Measurements from ENCODE around the gene GAL. TPM values are rescaled to one million over a fixed set of nuclear protein-coding genes. Genes with fewer than 3 reads are reported as not detected.

The GAL gene
- total RNA-seq, 4 donors from 2014 or later = 2.9 to 10.6 (median 4.7) TPM; not detected in 1

DNA sequence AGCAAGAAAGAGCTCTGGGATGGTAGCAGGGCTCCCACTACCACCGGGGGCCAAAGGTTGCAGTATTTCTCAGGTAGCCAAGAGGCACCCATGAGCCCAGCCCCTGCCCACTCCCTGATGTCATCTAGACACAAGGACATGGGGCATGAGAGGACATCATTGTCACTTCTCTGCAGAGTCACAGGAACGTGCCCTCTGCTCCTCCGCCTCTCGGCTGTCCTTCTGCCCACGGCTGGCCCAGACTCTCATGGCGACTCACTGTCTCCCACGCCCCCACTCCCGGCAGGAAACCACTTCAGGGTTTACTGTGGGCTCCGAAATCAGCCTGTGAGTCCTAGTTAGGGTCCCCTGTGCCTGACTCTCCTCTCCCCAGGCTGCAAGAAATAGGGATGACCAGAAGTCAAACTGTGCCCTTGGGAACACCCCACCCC, 1.8 kb upstream of the GAL start:
- Histone ChIP-seq H3K9me3 (no peaks in the 10 kb centered on the region), H3K36me3 (no peaks in the 10 kb centered on the region), H3K4me3 (no peak overlapping the region), H3K27me3 (peaks cover 43% of the 10 kb centered on the region), H3K27ac (no peak overlapping the region), H3K4me1 (peaks cover 0 to 20% (median 17%) of the 10 kb centered on the region in 3 donors)
- TF ChIP-seq POLR2A (IDR thresholded peaks at IDR 0.05) = no peak
- TF ChIP-seq, protein P1, sequence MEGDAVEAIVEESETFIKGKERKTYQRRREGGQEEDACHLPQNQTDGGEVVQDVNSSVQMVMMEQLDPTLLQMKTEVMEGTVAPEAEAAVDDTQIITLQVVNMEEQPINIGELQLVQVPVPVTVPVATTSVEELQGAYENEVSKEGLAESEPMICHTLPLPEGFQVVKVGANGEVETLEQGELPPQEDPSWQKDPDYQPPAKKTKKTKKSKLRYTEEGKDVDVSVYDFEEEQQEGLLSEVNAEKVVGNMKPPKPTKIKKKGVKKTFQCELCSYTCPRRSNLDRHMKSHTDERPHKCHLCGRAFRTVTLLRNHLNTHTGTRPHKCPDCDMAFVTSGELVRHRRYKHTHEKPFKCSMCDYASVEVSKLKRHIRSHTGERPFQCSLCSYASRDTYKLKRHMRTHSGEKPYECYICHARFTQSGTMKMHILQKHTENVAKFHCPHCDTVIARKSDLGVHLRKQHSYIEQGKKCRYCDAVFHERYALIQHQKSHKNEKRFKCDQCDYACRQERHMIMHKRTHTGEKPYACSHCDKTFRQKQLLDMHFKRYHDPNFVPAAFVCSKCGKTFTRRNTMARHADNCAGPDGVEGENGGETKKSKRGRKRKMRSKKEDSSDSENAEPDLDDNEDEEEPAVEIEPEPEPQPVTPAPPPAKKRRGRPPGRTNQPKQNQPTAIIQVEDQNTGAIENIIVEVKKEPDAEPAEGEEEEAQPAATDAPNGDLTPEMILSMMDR (IDR thresholded peaks at IDR 0.05) = no peak
- TF ChIP-seq POLR2AphosphoS5 (IDR thresholded peaks at IDR 0.05) = no peak
- no peak for TF ChIP-seq EP300 (IDR thresholded peaks at IDR 0.05)
- no peak for ATAC-seq
- 89% methylated on average over 1 of the region's 9 CpGs; no CpG with 5 or more reads in 1 of the 2 donors for WGBS, 2 donors (ENCODE audit: low coverage in 1 of 2)

DNA sequence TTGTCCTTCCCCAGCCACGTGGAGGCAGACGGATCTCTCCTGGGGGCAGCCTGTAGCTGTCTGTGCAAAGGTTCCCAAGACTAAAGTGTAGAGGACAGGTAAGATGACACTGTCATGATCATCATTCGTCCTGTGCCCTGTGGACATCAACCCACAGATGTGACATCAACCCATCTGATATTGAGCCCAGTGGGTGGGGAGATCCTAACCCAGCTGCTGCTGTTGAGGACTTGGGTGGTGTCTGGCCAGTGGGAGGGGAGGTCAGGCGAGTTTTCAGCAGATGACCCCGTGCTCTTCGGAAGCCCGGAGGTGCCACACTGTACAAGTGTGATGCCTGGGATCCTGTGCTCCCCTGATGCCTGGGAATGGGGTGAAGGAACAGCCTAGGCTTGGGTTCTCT, 1.2 kb upstream of the GAL start:
- H3K4me1 ChIP-seq = peaks cover 0 to 17% (median 13%) of the 10 kb centered on the region in 3 donors
- ATAC-seq = no peak
- no peaks in the 10 kb centered on the region for H3K36me3 ChIP-seq
- TF ChIP-seq EP300 (IDR thresholded peaks at IDR 0.05) = no peak
- TF ChIP-seq, protein P1 (IDR thresholded peaks at IDR 0.05) = no peak
- no peak for TF ChIP-seq POLR2AphosphoS5 (IDR thresholded peaks at IDR 0.05)
- no peak for TF ChIP-seq POLR2A (IDR thresholded peaks at IDR 0.05)
- 73 to 87% methylated on average over 3 of the region's 7 CpGs for WGBS, 2 donors (ENCODE audit: low coverage in 1 of 2)
- H3K9me3 ChIP-seq = no peaks in the 10 kb centered on the region
- H3K27me3 ChIP-seq = peaks cover 49% of the 10 kb centered on the region
- no peak overlapping the region for H3K27ac ChIP-seq
- H3K4me3 ChIP-seq = no peak overlapping the region

DNA sequence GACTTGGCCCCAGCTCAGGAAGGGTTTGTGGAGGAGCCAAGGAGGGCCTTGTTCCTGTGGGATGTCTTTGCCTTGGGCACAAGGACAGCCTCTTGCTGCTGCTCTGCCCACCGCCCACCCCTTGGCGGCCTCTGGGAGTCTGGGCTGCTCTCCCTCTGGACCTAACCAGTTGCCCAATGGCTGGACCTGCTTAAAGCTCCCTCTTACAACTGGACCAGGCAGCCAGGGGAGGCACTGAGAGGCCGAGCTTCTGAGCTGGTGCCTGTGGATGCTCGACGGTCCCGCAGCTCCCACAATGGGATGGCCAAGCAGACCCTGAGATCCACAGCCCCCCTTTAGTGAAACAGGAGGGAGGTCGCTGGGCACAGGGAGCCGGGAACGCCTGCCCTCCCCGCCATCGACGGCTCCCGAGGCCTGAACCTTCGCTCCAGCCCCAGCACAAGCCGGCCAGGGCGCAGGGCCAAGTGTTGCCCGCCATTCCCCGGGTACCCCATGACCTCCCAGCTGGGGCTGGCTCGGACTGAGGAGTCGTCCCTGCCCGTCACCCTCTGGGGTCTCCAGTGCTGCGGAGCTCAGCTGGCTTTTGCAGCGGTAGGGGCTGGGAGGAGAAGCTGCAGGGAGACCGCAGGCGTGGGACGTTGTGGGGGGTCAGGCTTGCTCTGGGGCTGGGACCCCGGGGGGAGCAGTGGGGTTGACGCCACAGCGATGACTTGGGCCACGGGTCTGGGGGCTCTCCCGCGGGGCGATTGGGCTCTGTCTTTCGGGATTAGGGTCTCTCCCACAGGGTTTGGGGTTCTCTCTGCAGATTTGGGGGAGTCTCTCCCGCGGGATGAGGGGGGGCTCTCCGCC, 584 bp upstream of the GAL start:
- no CpG with 5 or more reads among the region's 37 CpGs for WGBS, 2 donors (ENCODE audit: low coverage in 1 of 2)
- peaks cover 0 to 17% (median 13%) of the 10 kb centered on the region in 3 donors for H3K4me1 ChIP-seq
- no peak overlapping the region for H3K27ac ChIP-seq
- peaks cover 54% of the 10 kb centered on the region for H3K27me3 ChIP-seq
- H3K9me3 ChIP-seq = no peaks in the 10 kb centered on the region
- H3K4me3 ChIP-seq = peak overlapping the region in 1 of 2 donors; percentile 51
- no peaks in the 10 kb centered on the region for H3K36me3 ChIP-seq
- TF ChIP-seq EP300 (IDR thresholded peaks at IDR 0.05) (no peak), POLR2AphosphoS5 (IDR thresholded peaks at IDR 0.05) (no peak)
- TF ChIP-seq, protein P1 (IDR thresholded peaks at IDR 0.05) = no peak
- no peak for ATAC-seq

DNA sequence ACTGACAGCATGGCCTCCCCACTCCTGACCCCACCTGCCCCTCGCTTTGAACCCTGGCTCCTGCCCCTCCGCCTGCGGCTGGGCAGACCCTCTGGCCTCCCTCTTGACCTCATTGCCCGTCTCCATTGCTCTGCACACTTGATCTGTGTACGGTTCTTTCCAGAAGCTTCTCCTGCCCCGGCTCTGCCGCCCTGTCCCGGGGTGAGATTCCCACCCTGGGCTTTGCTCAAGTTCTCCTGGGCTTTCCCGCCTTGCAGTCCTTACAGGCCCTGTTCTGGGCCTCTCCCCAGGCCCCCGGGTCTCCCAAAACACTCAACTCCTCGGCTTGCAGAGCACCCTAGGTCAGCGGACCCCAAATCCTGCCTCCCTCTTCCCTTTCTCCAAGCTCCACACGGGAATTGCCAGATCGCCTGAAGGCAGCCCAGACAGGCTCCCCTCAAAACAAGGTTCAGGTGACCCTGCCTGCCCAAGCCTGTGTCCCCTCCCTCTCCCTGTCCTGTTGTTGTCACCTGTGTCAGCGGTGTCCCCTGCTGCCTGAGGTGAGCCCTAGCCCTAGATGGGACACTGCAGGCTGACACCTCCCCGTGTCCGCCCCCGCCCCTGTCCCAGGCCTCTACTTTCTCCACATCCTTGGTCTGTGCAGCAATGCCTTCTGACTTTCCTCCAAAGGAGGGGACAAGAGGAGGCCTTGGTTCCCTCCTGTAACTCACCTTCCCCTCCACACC, 1.5 kb downstream of the GAL start:
- Histone ChIP-seq H3K36me3 (no peaks in the 10 kb centered on the region), H3K27ac (no peak overlapping the region), H3K9me3 (no peaks in the 10 kb centered on the region), H3K4me3 (no peak overlapping the region), H3K27me3 (peaks cover 67% of the 10 kb centered on the region), H3K4me1 (peaks cover 0 to 17% (median 13%) of the 10 kb centered on the region in 3 donors)
- WGBS, 2 donors (ENCODE audit: low coverage in 1 of 2) = 94 to 100% methylated on average over 4 to 16 of the region's 18 CpGs
- TF ChIP-seq POLR2A (IDR thresholded peaks at IDR 0.05) (no peak), POLR2AphosphoS5 (IDR thresholded peaks at IDR 0.05) (no peak)
- TF ChIP-seq, protein P1 (IDR thresholded peaks at IDR 0.05) = no peak
- ATAC-seq = no peak

All from gastroesophageal sphincter (tissue), 4 donors.